GM03348 (cell line): ENCODE results near the gene SP2.
"Not testable (repeated sequence)": the region's sequence is repeated elsewhere in the genome, so short reads cannot be mapped to it uniquely, and the experiment has no call there.

ENCODE experiments used
- DNase-seq: peaks from one replicate; pipeline ENCODE4 v3.0.0; 2012; ENCODE audit warnings: low spot score

SP2 gene

GRCh38 chr17:47918991-47919390, 23.0 kb downstream of the SP2 start:
- no peak for DNase-seq

- not testable (repeated sequence) for DNase-seq
These were observed 23.9 kb downstream of the SP2 start for GRCh38 chr17:47919889-47920288.

- no peak for DNase-seq
These were observed 29.0 kb downstream of the SP2 start for GRCh38 chr17:47924785-47925677.

- DNase-seq: no peak
These were observed 29.6 kb downstream of the SP2 start for GRCh38 chr17:47925678-47925988.

GRCh38 chr17:47927821-47928400, 31.9 kb downstream of the SP2 start:
- no peak for DNase-seq

GRCh38 chr17:47928415-47928814, 32.4 kb downstream of the SP2 start:
- no peak for DNase-seq

- DNase-seq: no peak
These were observed 33.4 kb downstream of the SP2 start for GRCh38 chr17:47929218-47930000.

- no peak for DNase-seq
These were observed 35.8 kb downstream of the SP2 start for GRCh38 chr17:47931848-47932247.

GRCh38 chr17:47934856-47935255, 38.8 kb downstream of the SP2 start:
- DNase-seq: no peak

GRCh38 chr17:47935468-47935867, 39.4 kb downstream of the SP2 start:
- DNase-seq: not testable (repeated sequence)

- DNase-seq: peak; percentile 45
These were observed 39.9 kb downstream of the SP2 start for GRCh38 chr17:47935961-47936360.

GRCh38 chr17:47937941-47938340, 41.9 kb downstream of the SP2 start:
- no peak for DNase-seq

GRCh38 chr17:47941246-47942095, 45.4 kb downstream of the SP2 start, which contains the start of gene PNPO:
TSS of gene PNPO (plus strand) at chr17:47941571. CDS start at chr17:47941676, 105 bp downstream.
- DNase-seq: peak; percentile 98

GRCh38 chr17:47942096-47942510, 46.1 kb downstream of the SP2 start:
- no peak for DNase-seq

- no peak for DNase-seq
These were observed 46.5 kb downstream of the SP2 start for GRCh38 chr17:47942568-47942967.

- no peak for DNase-seq
These were observed 49.0 kb downstream of the SP2 start for GRCh38 chr17:47945080-47945479.

GRCh38 chr17:47945529-47946508, 49.8 kb downstream of the SP2 start:
- no peak for DNase-seq

- no peak for DNase-seq
These were observed 50.5 kb downstream of the SP2 start for GRCh38 chr17:47946516-47946915.

GRCh38 chr17:47946929-47947397, 50.9 kb downstream of the SP2 start:
- peak; percentile 87 for DNase-seq

- no peak for DNase-seq
These were observed 52.7 kb downstream of the SP2 start for GRCh38 chr17:47948706-47949196.
